Stimulated activated CD8-positive, alpha-beta memory T cell treated with anti-CD3 and anti-CD28 coated beads, Interleukin-12 subunit alpha, Interleukin-12 subunit beta, amount 100 ng/mL, for 1 hour (primary cell): ENCODE results near the gene MAN1A1.

Experiments
- DNase-seq: peaks from one replicate; pipeline ENCODE4 v3.0.0-alpha.2; 2020; ENCODE audit warnings: low read depth

MAN1A1 gene

GRCh38 chr6:119140196-119141140 lies 209.1 kb downstream of the MAN1A1 start:
- DNase-seq: no peak

- DNase-seq: no peak
Observed at GRCh38 chr6:119138906-119139541, 210.5 kb downstream of the MAN1A1 start.

DNA sequence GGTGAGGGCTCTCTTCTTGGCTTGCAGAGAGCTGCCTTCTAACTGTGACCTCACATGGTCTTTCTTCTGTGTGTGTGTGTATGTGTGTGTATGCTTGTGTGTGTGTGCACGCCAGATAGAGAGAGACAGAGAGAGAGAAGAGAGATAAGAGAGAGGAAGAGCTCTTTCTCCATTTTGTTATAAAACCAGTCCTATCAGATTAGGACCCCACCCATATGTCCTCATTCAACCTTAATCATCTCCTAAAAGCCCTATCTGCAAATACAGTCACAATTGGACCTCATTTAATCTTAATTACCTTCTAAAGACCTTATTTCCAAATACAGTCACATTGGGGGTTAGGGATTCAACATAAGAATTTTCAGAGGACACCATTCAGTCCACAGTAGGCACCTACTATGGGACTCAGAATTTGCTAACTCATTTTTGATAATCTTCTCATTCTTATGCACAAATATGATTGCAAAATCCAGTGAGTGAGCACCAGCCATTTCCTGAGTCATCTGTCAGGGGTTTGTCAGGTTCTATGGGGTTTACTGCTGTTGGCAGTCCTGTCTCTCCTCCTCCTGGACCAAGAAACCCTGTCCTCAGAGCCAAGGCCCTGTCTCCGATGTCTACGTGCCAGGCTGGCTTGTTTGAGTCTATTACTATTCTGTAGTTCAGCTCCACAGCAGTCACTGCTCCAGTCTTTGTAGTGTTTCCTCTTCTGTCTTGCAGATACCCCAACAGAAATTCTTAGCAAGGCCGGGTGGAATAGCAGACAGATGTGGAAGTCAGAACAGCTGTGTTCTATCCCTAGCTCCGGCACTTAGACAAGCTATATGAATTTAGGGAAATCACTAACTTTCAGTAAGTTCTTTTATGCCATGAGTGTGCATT lies 212.1 kb downstream of the MAN1A1 start:
- DNase-seq: no peak

GRCh38 chr6:119134752-119135151 lies 214.8 kb downstream of the MAN1A1 start:
- no peak for DNase-seq

DNA sequence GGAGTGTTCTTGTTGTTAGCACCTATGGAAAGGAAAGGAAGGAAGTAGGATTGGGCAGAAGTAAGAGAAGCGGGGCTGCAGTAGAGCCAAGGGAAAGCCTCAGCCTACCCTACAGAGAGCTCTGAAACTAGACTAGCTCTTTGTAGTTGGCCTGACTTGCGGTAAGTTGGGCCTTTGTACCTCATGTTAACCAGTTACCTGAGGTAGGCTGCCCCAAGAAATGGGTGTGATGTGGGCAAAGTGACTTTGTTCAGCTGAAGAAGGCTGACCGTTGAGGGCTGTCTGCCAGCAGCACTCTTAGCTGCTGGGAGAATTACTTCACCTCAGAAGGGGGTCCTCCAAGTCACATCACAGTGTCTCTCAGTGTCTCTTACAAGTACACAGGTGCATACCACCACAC lies 216.2 kb downstream of the MAN1A1 start:
- DNase-seq: no peak

DNA sequence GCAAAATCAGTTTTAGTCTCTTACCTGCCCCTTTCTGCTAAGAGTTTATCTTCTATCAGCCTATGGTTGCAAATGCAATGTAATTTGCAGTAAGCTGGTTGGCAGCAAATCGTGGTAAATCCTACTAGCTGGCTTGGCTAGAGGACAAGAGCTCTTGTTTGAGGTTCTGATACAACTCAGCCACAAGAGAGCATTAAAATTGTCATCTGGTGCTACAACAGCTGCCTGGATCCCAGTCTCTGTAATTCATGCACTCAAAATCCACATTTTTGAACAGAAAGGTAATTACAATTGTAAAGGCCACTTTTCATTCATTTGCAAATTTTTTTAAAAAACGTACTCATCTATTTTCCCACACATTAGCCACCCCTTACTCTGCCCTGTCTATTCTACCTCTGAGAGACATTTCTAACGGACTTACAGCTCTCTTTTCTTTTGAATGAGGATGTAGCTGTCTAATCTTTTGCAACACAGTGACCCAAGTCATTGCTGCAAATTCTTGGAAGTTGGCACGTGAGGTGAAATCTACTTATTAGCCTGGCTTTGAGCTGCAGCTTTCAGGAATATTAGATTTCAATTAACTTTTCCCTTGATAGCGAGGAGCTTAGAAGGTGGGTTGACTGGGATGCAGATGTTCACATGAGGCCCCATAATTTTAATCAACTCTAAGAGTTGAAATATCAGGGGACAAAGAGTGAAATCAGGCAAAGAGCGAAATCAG lies 217.1 kb downstream of the MAN1A1 start:
- no peak for DNase-seq

DNA sequence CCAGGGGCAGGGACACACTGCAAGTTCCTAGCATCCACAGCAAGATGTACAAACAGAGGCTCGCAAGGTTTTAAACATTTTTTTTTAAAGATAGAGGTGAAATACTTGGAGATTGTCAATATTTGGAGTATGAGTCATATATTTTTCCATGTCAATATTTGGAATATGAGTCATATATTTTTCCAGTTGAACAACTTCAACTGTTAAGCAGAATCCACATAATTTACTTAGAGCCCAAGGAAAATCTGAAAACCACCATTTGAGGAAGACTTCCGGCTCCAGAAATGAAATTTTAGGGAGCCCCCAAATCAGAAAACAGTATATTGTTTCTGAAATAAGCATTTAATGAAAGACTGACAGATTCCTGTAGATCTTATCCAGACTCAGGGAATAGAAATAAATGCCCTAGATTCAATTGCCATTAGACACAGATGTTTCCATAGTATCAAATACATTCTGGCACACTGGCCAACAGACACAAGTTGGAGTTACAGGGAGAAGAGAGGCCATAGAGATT lies 219.5 kb downstream of the MAN1A1 start:
- DNase-seq: no peak

GRCh38 chr6:119129148-119129967 lies 220.2 kb downstream of the MAN1A1 start:
- DNase-seq: no peak

DNA sequence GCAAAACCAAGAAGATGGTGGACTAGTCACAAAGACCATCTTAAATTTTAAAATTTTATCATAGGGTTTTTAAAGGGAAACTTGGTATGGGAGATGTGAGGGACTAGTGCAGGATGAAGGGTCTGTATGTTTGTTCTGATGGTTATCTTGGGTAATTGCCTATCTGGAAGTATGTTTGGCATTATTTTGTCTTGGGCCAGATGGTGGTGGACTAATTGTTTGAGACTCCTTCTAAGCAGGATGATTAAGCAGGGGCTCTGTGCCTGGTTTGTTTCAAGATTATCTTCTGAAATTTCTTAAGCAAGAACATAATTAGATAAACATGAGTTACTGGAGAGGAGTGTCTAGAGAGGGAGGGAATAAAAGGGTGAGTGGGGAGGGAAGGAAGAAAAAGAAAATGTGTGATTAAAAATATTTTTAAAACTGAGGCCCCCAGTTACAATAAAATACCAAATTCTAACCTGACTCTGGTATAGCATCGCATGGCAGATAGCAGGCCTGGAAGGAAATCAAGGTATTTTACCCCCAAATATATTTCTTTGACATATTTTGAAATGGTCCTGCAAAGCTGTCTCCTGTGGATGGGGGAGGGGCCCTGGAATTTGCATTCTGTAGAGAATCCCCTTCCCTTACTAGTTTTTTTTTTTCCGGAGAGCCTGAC lies 221.2 kb downstream of the MAN1A1 start:
- DNase-seq: no peak

DNA sequence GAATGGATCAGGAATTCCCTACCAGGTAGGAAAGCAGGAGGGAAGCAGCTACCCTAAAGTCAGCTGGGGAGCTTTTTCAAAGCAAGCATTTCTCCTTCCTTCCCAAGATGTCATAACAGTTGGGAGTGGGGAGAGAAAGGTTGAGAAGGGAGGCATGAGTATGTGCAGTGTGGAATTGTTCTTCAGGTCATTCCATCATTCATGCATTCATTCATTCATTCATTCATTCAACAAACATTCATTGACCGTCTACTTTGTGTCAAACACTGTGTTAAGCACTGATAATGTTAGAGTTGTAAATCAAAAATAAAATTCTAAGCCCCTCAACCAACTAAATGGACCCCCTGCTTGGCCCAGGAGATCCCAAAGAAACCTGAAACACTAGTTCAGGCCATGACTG lies 221.9 kb downstream of the MAN1A1 start:
- no peak for DNase-seq
